Measurements from ENCODE around the gene RBPMS2. TPM values are rescaled to one million over a fixed set of nuclear protein-coding genes. Genes with fewer than 3 reads are reported as not detected.

Gene RBPMS2
- total RNA-seq, 1 donor from 2014 or later = 276 TPM

DNA sequence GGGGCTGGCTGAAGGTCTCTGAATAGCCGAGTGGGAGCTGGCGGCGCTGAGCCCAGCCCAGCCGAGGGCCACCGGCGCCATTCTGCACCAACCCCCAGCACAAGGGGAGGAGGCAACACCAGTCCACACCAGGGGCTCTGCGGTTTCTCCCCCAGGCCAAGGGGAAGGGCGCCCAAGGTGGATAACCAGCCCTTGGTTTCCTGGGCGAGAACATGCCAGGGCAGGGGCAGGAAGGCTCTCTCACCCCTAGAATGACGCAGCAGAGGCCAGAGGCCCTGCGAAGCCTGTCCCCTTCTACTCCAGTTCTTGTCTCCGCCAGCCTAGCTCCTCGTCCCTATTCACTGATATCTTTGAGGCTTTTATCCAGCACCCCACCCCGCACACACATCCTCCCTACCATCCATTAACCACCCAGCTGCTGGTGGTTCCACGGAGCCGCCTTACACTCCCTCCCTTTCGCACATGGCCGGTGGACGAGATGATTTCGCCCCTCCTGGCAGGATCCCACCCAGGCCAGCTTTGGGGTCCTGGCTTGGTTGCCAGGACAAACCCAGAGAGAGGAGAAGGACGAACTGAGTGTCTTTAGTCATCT, 1.3 kb downstream of the RBPMS2 start:
- Histone ChIP-seq H3K4me3 (peak overlapping the region; percentile 80), H3K4me1 (peaks cover 57% of the 10 kb centered on the region), H3K9me3 (replicated peaks) (no peaks in the 10 kb centered on the region), H3K36me3 (no peaks in the 10 kb centered on the region), H3K27ac (replicated peaks) (peak overlapping the region; percentile 90), H3K27me3 (ENCODE audit: low read depth) (peaks cover 7% of the 10 kb centered on the region)
- intact Hi-C loops (cut with micrococcal nuclease) = no loop called here
- TF ChIP-seq, protein P1, sequence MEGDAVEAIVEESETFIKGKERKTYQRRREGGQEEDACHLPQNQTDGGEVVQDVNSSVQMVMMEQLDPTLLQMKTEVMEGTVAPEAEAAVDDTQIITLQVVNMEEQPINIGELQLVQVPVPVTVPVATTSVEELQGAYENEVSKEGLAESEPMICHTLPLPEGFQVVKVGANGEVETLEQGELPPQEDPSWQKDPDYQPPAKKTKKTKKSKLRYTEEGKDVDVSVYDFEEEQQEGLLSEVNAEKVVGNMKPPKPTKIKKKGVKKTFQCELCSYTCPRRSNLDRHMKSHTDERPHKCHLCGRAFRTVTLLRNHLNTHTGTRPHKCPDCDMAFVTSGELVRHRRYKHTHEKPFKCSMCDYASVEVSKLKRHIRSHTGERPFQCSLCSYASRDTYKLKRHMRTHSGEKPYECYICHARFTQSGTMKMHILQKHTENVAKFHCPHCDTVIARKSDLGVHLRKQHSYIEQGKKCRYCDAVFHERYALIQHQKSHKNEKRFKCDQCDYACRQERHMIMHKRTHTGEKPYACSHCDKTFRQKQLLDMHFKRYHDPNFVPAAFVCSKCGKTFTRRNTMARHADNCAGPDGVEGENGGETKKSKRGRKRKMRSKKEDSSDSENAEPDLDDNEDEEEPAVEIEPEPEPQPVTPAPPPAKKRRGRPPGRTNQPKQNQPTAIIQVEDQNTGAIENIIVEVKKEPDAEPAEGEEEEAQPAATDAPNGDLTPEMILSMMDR (IDR thresholded peaks at IDR 0.05; ENCODE audit: borderline replicate concordance) = no peak
- no peak for DNase-seq

DNA sequence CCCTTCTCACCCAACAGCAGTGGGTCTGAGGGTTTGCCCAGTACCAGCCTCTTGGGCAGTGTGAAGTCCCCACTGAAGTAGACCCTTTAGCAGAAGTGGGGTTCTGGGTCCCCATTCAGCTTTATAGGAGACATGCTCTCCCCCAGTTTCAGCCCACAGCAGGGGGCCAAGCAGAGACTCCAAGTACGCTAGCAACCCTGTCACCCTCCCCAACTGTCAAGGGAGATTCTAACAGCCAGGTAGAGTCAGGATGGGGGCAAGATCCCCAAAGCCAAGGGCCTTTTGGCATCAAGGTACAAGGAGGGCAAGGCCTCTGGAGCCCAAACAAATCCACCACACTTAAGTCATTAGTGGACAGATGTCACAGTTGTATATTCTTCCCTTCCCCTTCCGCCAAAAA, 1.8 kb downstream of the RBPMS2 start:
- intact Hi-C loops (cut with micrococcal nuclease) = no loop called here
- no peaks in the 10 kb centered on the region for H3K9me3 ChIP-seq (replicated peaks)
- H3K36me3 ChIP-seq = no peaks in the 10 kb centered on the region
- H3K27ac ChIP-seq (replicated peaks) = peak overlapping the region; percentile 90
- peak overlapping the region; percentile 80 for H3K4me3 ChIP-seq
- no peak for DNase-seq
- peaks cover 7% of the 10 kb centered on the region for H3K27me3 ChIP-seq (ENCODE audit: low read depth)
- peaks cover 57% of the 10 kb centered on the region for H3K4me1 ChIP-seq
- TF ChIP-seq, protein P1 (IDR thresholded peaks at IDR 0.05; ENCODE audit: borderline replicate concordance) = no peak

DNA sequence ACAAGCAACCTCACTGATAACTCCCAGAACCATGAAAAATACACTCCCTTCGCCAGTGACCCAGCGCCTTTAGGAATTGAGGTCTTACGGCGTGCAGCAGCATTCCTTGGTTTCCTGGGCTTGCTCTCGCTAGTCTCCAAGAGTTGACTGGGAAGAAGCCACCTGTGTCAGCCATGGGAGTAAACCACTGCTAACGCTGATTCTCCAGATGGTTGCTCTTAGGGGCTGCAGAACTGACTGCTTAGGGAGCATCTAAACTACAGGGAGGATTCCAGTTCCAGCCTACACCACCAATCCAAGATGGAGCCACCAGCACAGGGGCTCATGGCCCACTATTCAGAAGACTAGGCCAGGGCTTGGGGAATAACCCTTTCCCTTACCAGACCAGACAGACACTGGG, 2.4 kb downstream of the RBPMS2 start:
- TF ChIP-seq, protein P1 (IDR thresholded peaks at IDR 0.05; ENCODE audit: borderline replicate concordance) = no peak
- Histone ChIP-seq H3K9me3 (replicated peaks) (no peaks in the 10 kb centered on the region), H3K27me3 (ENCODE audit: low read depth) (peaks cover 7% of the 10 kb centered on the region), H3K36me3 (no peaks in the 10 kb centered on the region), H3K4me1 (peaks cover 58% of the 10 kb centered on the region), H3K4me3 (peak overlapping the region; percentile 80), H3K27ac (replicated peaks) (peak overlapping the region; percentile 90)
- intact Hi-C loops (cut with micrococcal nuclease) = no loop called here
- DNase-seq = no peak

DNA sequence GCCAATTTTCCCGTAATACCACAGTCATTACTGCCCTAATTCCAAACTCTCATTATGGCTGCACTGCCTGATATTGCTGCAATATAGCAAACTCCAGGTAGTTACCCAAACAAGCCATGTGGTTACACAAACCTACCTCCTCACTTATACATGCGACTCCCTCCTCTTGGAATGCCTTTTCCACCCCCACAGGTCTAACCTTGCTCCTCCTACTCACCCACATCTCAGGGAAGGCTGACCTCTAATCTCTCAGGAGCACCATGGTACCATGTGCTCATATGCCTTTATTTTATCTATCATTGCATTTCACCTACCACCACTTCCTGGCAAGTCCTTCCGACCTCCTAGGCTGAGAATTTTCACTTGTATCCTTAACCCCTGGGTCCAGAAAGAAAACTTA, 2.9 kb downstream of the RBPMS2 start:
- TF ChIP-seq, protein P1 (IDR thresholded peaks at IDR 0.05; ENCODE audit: borderline replicate concordance) = no peak
- DNase-seq = no peak
- Histone ChIP-seq H3K36me3 (no peaks in the 10 kb centered on the region), H3K4me1 (peaks cover 63% of the 10 kb centered on the region), H3K27me3 (ENCODE audit: low read depth) (peaks cover 7% of the 10 kb centered on the region), H3K27ac (replicated peaks) (peak overlapping the region; percentile 90), H3K9me3 (replicated peaks) (no peaks in the 10 kb centered on the region), H3K4me3 (peak overlapping the region; percentile 80)
- intact Hi-C loops (cut with micrococcal nuclease) = no loop called here

DNA sequence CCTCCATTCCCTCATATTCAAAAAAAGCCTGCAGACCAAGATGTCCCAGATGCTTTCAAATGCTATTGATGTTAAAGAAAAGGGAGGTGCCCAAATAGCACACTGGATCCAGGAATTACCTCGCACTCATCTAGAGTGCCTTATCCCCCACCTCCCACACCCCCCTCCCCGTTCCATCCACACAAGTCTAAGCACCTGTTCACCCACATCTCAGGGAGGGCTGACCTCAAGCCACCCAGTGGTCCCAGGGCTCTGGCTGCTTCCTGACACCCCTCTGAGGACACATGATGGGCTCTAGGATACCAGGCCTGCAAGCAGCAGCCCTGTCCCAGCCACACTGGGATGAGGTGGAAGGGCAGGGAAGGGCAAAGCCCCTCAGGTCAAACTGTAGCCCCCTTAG, 4.8 kb downstream of the RBPMS2 start:
- H3K4me3 ChIP-seq = no peak overlapping the region
- H3K36me3 ChIP-seq = no peaks in the 10 kb centered on the region
- H3K9me3 ChIP-seq (replicated peaks) = no peaks in the 10 kb centered on the region
- no peak for DNase-seq
- no peaks in the 10 kb centered on the region for H3K27me3 ChIP-seq (ENCODE audit: low read depth)
- peak overlapping the region; percentile 36 for H3K27ac ChIP-seq (replicated peaks)
- H3K4me1 ChIP-seq = peaks cover 65% of the 10 kb centered on the region
- TF ChIP-seq, protein P1 (IDR thresholded peaks at IDR 0.05; ENCODE audit: borderline replicate concordance) = no peak
- intact Hi-C loops (cut with micrococcal nuclease) = no loop called here
